Hepatocyte (in vitro differentiated cells): ENCODE measurements around the gene DMBT1. TPM values are rescaled to one million over a fixed set of nuclear protein-coding genes. Genes with fewer than 3 reads are reported as not detected.
A peak's percentile ranks its signal among the peaks of the same experiment; 100 is the strongest.

Experiments
- DNase-seq: peaks from one replicate; pipeline ENCODE4 v3.0.0-alpha.2; 2016; ENCODE audit warnings: low spot score
- H2AFZ ChIP-seq: fragments of 200-600 bp; sonication (generic); 2 replicates; pipeline ENCODE4 v1.6.0; 2016; ENCODE audit warnings: antibody characterized with exemption, mild to moderate bottlenecking
- H3K27ac ChIP-seq: fragments of 200-600 bp; sonication (generic); 2 replicates; pipeline ENCODE4 v1.5.1; 2016; ENCODE audit warnings: mild to moderate bottlenecking
- H3K27me3 ChIP-seq: fragments of 200-600 bp; sonication (generic); 2 replicates; pipeline ENCODE4 v1.6.1; 2016
- H3K36me3 ChIP-seq: fragments of 200-600 bp; sonication (generic); replicated peaks from 2 replicates; pipeline ENCODE4 v1.5.1; 2016; ENCODE audit warnings: low read depth; ENCODE audit not compliant: insufficient read depth
- H3K4me1 ChIP-seq: fragments of 200-600 bp; sonication (generic); 2 replicates; pipeline ENCODE4 v1.5.1; 2016; ENCODE audit warnings: mild to moderate bottlenecking, moderate library complexity; ENCODE audit not compliant: insufficient read depth
- H3K4me2 ChIP-seq: fragments of 200-600 bp; sonication (generic); 2 replicates; pipeline ENCODE4 v1.6.0; 2016
- H3K4me3 ChIP-seq: fragments of 200-600 bp; sonication (generic); 2 replicates; pipeline ENCODE4 v1.5.1; 2016; ENCODE audit warnings: mild to moderate bottlenecking
- H3K79me2 ChIP-seq: fragments of 200-600 bp; sonication (generic); 2 replicates; pipeline ENCODE4 v1.6.0; 2017; ENCODE audit warnings: mild to moderate bottlenecking
- H3K9me2 ChIP-seq: fragments of 200-600 bp; sonication (generic); replicated peaks from 2 replicates; pipeline ENCODE4 v1.6.0; 2017; ENCODE audit warnings: mild to moderate bottlenecking; ENCODE audit not compliant: insufficient read depth
- H3K9me3 ChIP-seq: fragments of 200-600 bp; sonication (generic); 2 replicates; pipeline ENCODE4 v1.5.1; 2016; ENCODE audit warnings: low read depth, mild to moderate bottlenecking
- H4K20me1 ChIP-seq: fragments of 200-600 bp; sonication (generic); 2 replicates; pipeline ENCODE4 v1.6.0; 2016; ENCODE audit warnings: mild to moderate bottlenecking; ENCODE audit not compliant: insufficient read depth, poor library complexity, severe bottlenecking
- EZH2 ChIP-seq: fragments of 200-600 bp; sonication (generic); IDR thresholded peaks from 2 replicates; pipeline ENCODE4 v1.6.1; 2016; ENCODE audit warnings: antibody characterized with exemption, mild to moderate bottlenecking, borderline replicate concordance
- EZH2phosphoT487 ChIP-seq: fragments of 200-600 bp; sonication (generic); IDR thresholded peaks from one replicate; pipeline ENCODE4 v1.6.1; 2018; ENCODE audit warnings: antibody characterized with exemption, mild to moderate bottlenecking, low read depth, moderate library complexity; ENCODE audit not compliant: unreplicated experiment, severe bottlenecking
- WGBS: methylation state at CpG from one replicate; pipeline ENCODE4 v1.1.6; 2016; ENCODE audit warnings: low lambda C conversion rate; ENCODE audit errors: missing lambda C conversion rate; 5-methylcytosine and 5-hydroxymethylcytosine counted together
- polyA plus RNA-seq: library from polyadenylated mRNA; unstranded; fragments of >200 nt; fragmentation: Nextera tagmentation; extraction: Ambion mirVana; gene quantifications from 2 replicates; pipeline ENCODE4 v1.2.1, GENCODE V29; 2016
- total RNA-seq: library from RNA; depleted of rRNA; stranded (reverse); fragments of >200 nt; gene quantifications from 2 replicates; pipeline ENCODE4 v1.2.3, GENCODE V29; 2014
- TF ChIP-seq, protein P1 (sequence below): fragments of 200-600 bp; sonication (generic); IDR thresholded peaks from 2 replicates; pipeline ENCODE4 v1.5.1; 2016; ENCODE audit warnings: antibody characterized with exemption, mild to moderate bottlenecking; ENCODE audit not compliant: poor library complexity

Gene DMBT1
- total and polyA plus RNA-seq, 2 experiments from 2014 or later, result 1.5 TPM; not detected in 1

DNA sequence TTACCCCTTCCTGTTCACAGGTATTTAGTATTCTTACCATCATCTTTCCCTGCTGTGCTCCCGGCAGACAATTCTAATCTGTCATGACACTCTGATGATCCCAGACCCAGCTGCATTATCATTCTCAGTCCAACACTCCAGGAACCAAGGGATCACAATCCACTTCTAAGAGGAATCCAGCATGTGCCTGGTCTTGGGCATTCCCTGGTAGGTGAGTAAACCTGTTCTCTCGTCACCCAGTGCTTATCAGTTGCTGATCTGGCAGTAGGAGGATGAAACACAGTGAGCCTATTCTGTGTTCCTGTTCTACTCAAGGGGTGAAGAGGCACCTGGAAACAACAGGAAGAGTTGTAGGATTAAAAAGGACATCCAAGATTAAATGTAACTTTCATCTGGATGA is 1.3 kb upstream of the DMBT1 start:
- Histone ChIP-seq H3K9me3 (no peaks in the 10 kb centered on the region), H3K27me3 (no peaks in the 10 kb centered on the region), H3K27ac (no peak overlapping the region), H3K79me2 (no peaks in the 10 kb centered on the region), H3K9me2 (no peaks in the 10 kb centered on the region), H3K36me3 (no peaks in the 10 kb centered on the region), H3K4me2 (no peak overlapping the region), H3K4me1 (no peaks in the 10 kb centered on the region), H3K4me3 (no peak overlapping the region), H4K20me1 (no peaks in the 10 kb centered on the region), H2AFZ (no peak overlapping the region)
- TF ChIP-seq EZH2 (no peak), EZH2phosphoT487 (no peak)
- TF ChIP-seq, protein P1, sequence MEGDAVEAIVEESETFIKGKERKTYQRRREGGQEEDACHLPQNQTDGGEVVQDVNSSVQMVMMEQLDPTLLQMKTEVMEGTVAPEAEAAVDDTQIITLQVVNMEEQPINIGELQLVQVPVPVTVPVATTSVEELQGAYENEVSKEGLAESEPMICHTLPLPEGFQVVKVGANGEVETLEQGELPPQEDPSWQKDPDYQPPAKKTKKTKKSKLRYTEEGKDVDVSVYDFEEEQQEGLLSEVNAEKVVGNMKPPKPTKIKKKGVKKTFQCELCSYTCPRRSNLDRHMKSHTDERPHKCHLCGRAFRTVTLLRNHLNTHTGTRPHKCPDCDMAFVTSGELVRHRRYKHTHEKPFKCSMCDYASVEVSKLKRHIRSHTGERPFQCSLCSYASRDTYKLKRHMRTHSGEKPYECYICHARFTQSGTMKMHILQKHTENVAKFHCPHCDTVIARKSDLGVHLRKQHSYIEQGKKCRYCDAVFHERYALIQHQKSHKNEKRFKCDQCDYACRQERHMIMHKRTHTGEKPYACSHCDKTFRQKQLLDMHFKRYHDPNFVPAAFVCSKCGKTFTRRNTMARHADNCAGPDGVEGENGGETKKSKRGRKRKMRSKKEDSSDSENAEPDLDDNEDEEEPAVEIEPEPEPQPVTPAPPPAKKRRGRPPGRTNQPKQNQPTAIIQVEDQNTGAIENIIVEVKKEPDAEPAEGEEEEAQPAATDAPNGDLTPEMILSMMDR, result no peak
- 46% methylated on average over 2 of the region's 2 CpGs for WGBS
- DNase-seq, result no peak

DNA sequence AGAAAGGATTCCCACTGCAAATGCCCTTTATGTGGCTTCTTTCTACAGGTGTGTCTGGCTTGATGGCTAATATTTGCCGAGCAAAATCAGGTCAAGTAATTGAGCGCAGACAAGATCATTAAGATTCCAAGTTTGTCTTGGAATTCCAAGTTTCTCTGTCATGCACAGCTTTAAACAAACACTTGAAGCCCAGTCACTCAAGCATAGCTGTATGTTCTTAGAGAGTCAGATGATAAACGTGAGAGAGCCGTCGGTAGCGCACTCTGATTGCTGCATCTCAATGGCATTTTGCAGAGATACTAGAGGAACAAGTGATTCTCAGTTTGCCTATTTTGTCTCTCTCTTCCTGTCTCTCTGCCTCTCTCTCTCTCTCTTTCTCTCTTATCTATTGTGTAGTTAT is 658 bp downstream of the DMBT1 start:
- Histone ChIP-seq H3K9me3 (no peaks in the 10 kb centered on the region), H4K20me1 (no peaks in the 10 kb centered on the region), H3K9me2 (no peaks in the 10 kb centered on the region), H3K36me3 (no peaks in the 10 kb centered on the region), H3K4me1 (no peaks in the 10 kb centered on the region), H3K4me3 (no peak overlapping the region), H2AFZ (no peak overlapping the region), H3K27ac (no peak overlapping the region), H3K79me2 (no peaks in the 10 kb centered on the region), H3K27me3 (no peaks in the 10 kb centered on the region), H3K4me2 (no peak overlapping the region)
- WGBS, result 29% methylated on average over 6 of the region's 6 CpGs
- DNase-seq, result peak; percentile 46
- TF ChIP-seq, protein P1, result no peak
- no peak for TF ChIP-seq EZH2
- no peak for TF ChIP-seq EZH2phosphoT487

DNA sequence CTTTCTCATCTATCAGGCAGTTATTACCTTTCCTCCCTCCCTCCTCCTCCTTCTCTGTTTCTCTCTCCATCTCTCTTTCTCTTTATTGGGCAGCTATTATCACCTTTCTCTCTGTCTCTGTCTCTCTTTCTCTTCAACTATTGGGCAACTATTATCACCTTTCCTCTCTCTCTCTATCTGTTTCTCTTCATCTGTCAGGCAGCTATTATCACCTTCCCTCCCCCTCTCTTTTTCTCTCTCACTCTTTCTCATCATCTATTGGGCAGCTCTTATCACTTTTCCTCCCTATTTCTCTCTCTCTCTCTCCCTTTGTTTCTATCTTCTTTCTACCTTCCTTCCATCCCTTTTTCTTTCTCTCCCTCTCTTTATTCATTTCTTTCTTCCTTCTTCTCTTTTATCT is 1.2 kb downstream of the DMBT1 start:
- no peaks in the 10 kb centered on the region for H3K36me3 ChIP-seq
- H3K9me2 ChIP-seq, result no peaks in the 10 kb centered on the region
- no peaks in the 10 kb centered on the region for H3K27me3 ChIP-seq
- TF ChIP-seq, protein P1, result no peak
- no peak for TF ChIP-seq EZH2phosphoT487
- TF ChIP-seq EZH2, result no peak
- no peak overlapping the region for H3K27ac ChIP-seq
- no peak overlapping the region for H3K4me3 ChIP-seq
- no peaks in the 10 kb centered on the region for H3K79me2 ChIP-seq
- DNase-seq, result no peak
- H2AFZ ChIP-seq, result no peak overlapping the region
- no peak overlapping the region for H3K4me2 ChIP-seq
- no peaks in the 10 kb centered on the region for H4K20me1 ChIP-seq
- H3K4me1 ChIP-seq, result no peaks in the 10 kb centered on the region
- H3K9me3 ChIP-seq, result no peaks in the 10 kb centered on the region

DNA sequence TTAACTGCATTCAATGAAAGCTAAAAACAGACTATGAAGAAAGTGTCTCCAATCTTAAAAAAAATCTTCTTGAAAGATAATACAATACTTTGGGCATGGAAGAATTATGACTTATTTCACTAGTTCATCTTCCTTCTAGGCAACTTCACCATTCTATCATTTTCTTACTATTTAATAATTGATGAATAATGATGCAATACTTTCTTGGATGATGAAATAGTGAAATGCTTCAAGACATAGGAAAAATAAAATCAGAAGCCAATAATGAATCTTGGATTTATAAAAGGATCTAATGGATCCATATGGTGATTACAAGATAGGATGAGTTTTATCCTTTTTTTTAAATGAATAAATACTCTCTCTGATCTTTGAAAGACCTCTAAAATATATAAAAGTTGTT is 4.4 kb downstream of the DMBT1 start:
- TF ChIP-seq EZH2phosphoT487 (no peak), EZH2 (no peak)
- TF ChIP-seq, protein P1, result no peak

More for the DNA sequence above, 4.4 kb downstream of the DMBT1 start:
- H3K36me3 ChIP-seq, result no peaks in the 10 kb centered on the region
- H4K20me1 ChIP-seq, result no peaks in the 10 kb centered on the region
- no peak overlapping the region for H3K4me3 ChIP-seq
- H3K9me2 ChIP-seq, result no peaks in the 10 kb centered on the region
- no peak overlapping the region for H3K4me2 ChIP-seq
- no peak overlapping the region for H2AFZ ChIP-seq
- no peaks in the 10 kb centered on the region for H3K4me1 ChIP-seq
- H3K79me2 ChIP-seq, result no peaks in the 10 kb centered on the region
- no peaks in the 10 kb centered on the region for H3K9me3 ChIP-seq
- DNase-seq, result no peak
- no peaks in the 10 kb centered on the region for H3K27me3 ChIP-seq
- H3K27ac ChIP-seq, result no peak overlapping the region
